Endodermal cell (in vitro differentiated cells): ENCODE results near the gene TNRC18. TPM values are rescaled to one million over a fixed set of nuclear protein-coding genes. Genes with fewer than 3 reads are reported as not detected.
"Not testable (repeated sequence)": the region's sequence is repeated elsewhere in the genome, so short reads cannot be mapped to it uniquely, and the experiment has no call there.

Experiments
- DNase-seq: peaks from one replicate; pipeline ENCODE4 v3.0.0-alpha.2; 2017
- H3K27ac ChIP-seq: 2 replicates; pipeline ENCODE4 v1.5.1; 2013; ENCODE audit warnings: mild to moderate bottlenecking, low read depth, low read length, moderate library complexity
- H3K27me3 ChIP-seq: 2 replicates; pipeline ENCODE4 v1.6.1; 2013; ENCODE audit warnings: mild to moderate bottlenecking, low read length, moderate library complexity; ENCODE audit not compliant: insufficient read depth, control insufficient read depth, poor library complexity, severe bottlenecking
- H3K36me3 ChIP-seq: 2 replicates; pipeline ENCODE4 v1.7.0; 2013; ENCODE audit warnings: mild to moderate bottlenecking, low read length, moderate library complexity; ENCODE audit not compliant: control insufficient read depth, insufficient read depth
- H3K4me1 ChIP-seq: one replicate; pipeline ENCODE4 v1.7.0; 2013; ENCODE audit warnings: low read length; ENCODE audit not compliant: control insufficient read depth, insufficient read depth
- H3K4me3 ChIP-seq: 2 replicates; pipeline ENCODE4 v1.5.1; 2013; ENCODE audit warnings: mild to moderate bottlenecking, low read length, moderate library complexity
- H3K9ac ChIP-seq: 2 replicates; pipeline ENCODE4 v1.6.1; 2013; ENCODE audit warnings: mild to moderate bottlenecking, low read length, moderate library complexity; ENCODE audit not compliant: poor library complexity, severe bottlenecking; ENCODE audit errors: extremely low read depth
- H3K9me3 ChIP-seq: 2 replicates; pipeline ENCODE4 v1.6.1; 2013; ENCODE audit warnings: mild to moderate bottlenecking, low read length, moderate library complexity; ENCODE audit not compliant: control insufficient read depth
- H3K27ac Mint-ChIP-seq: 2 replicates; pipeline ENCODE4 v1.8.0; 2020; ENCODE audit warnings: mixed read lengths
- H3K27me3 Mint-ChIP-seq: 2 replicates; pipeline ENCODE4 v1.8.0; 2021; ENCODE audit warnings: mild to moderate bottlenecking, mixed read lengths; ENCODE audit not compliant: insufficient read depth
- H3K36me3 Mint-ChIP-seq: 2 replicates; pipeline ENCODE4 v1.8.0; 2020; ENCODE audit warnings: low read depth, mixed read lengths
- H3K4me1 Mint-ChIP-seq: 2 replicates; pipeline ENCODE4 v1.8.0; 2020; ENCODE audit warnings: mixed read lengths
- H3K4me3 Mint-ChIP-seq: 2 replicates; pipeline ENCODE4 v1.8.0; 2020; ENCODE audit warnings: mild to moderate bottlenecking, moderate library complexity, mixed read lengths
- H3K9me3 Mint-ChIP-seq: 2 replicates; pipeline ENCODE4 v1.8.0; 2020; ENCODE audit warnings: mild to moderate bottlenecking, mixed read lengths
- CTCF ChIP-seq: fragments of 200-600 bp; sonication (generic); conservative IDR thresholded peaks from 2 replicates; pipeline ENCODE4 v1.5.0; 2021; ENCODE audit warnings: antibody characterized with exemption, mild to moderate bottlenecking
- whole genome bisulfite sequencing, 2 experiments: methylation state at CpG; one replicate each; pipeline versions ENCODE4 v1.1.5 to v1.1.7; 2013; ENCODE audit warnings: missing lambda C conversion rate in 2 of 2, mixed read lengths in 1 of 2; ENCODE audit not compliant: insufficient coverage in 1 of 2, insufficient read length in 1 of 2; 5-methylcytosine and 5-hydroxymethylcytosine counted together
- total RNA-seq, 2 donors: library from RNA; stranded (reverse); fragmentation: NEBNext Ultra II Directional in 1 of 2; extraction: Animal tissue kit (Norgen Biotek cat#: 25700) in 1 of 2; gene quantifications; 2 replicates in 1 of 2; 3 replicates in 1 of 2; pipeline ENCODE4 v1.2.1, GENCODE V29; 2021

Gene TNRC18
- total RNA-seq, 2 donors from 2014 or later = 103 to 136 TPM

- no peaks in the 10 kb centered on the region for H3K9me3 ChIP-seq
- H3K4me3 ChIP-seq = peak within 1 kb of the TSS; percentile 69
- H3K4me3 Mint-ChIP-seq = peak within 1 kb of the TSS; percentile 46
- H3K27ac ChIP-seq = no peak within 1 kb of the TSS
- H3K27ac Mint-ChIP-seq = no peak within 1 kb of the TSS
- H3K27me3 ChIP-seq = no peaks in the 10 kb centered on the region
- no peaks in the 10 kb centered on the region for H3K36me3 Mint-ChIP-seq
- no peaks in the 10 kb centered on the region for H3K4me1 Mint-ChIP-seq
- TF ChIP-seq CTCF = no peak
- H3K27me3 Mint-ChIP-seq = peaks cover 25% of the 10 kb centered on the region
- H3K4me1 ChIP-seq = no peaks in the 10 kb centered on the region
- no peak for DNase-seq
- peak within 1 kb of the TSS; percentile 11 for H3K9ac ChIP-seq
- no peaks in the 10 kb centered on the region for H3K9me3 Mint-ChIP-seq
- WGBS, 2 experiments = 0% methylated on average over 61 of the region's 69 CpGs; no CpG with 5 or more reads in 1 of the 2 experiments
- no peaks in the 10 kb centered on the region for H3K36me3 ChIP-seq
These were observed 140.9 kb downstream of the TNRC18 start, which contains the start of gene SLC29A4 for GRCh38 chr7:5282543-5283316. TSS of gene SLC29A4 (plus strand) at chr7:5282943. CDS start at chr7:5287817, 4,874 bp downstream.

DNA sequence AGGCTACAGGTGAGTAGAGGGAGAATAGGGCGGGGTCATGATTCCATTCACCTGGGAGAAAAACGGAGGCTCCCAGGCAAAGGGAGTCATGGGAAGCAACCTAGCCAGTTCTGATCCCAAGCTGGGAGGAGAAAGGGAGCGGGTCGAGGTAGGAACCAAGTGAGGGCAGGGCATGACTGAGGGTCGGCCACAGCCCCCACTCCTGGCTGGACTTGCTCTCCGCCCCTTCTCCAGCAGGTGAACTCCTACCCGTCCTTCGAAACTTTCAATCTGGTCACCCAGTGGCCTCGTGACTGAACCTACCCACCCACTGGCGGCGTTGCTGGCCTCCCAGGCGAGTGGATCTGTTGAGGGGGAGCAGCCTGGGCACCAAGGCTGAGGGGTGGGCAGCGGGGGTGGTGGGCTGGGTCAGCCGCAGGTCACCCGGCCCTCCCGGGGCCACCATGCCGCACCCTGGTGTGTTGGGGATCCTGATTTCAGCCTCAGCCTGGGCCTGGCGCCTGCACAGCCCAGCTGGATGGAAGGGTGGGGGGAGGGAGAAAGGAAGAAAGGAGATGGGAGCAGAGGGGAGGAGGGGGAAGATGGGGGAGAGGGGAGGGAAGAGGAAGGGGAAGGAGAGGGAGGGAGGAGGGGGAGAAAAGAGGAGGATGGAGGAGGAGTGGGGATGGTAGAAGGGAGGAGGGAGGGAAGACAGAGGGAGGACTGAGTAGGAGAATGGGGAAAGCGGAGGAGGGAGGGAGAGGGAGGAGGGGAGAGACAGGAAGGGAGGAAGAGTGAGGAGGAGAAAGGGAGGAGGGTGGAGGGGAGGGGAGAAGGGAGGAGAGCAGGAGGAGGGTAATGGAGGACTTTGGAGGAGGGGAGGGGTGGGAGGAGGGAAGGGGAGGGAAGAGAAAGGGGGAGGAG, 141.8 kb downstream of the TNRC18 start:
- not testable (repeated sequence) for DNase-seq, H3K4me3 ChIP-seq, H3K36me3 Mint-ChIP-seq, H3K27ac Mint-ChIP-seq, H3K9me3 Mint-ChIP-seq, H3K9me3 ChIP-seq, H3K36me3 ChIP-seq, H3K9ac ChIP-seq, H3K27ac ChIP-seq, H3K27me3 ChIP-seq, H3K4me1 Mint-ChIP-seq, H3K4me1 ChIP-seq
- peak overlapping the region; percentile 36 for H3K4me3 Mint-ChIP-seq
- WGBS, 2 experiments = 56 to 65% methylated on average over 5 to 19 of the region's 19 CpGs
- peaks cover 25% of the 10 kb centered on the region for H3K27me3 Mint-ChIP-seq

GRCh38 chr7:5279734-5280133, 143.9 kb downstream of the TNRC18 start:
- Histone ChIP-seq H3K9ac (no peak overlapping the region), H3K9me3 (no peaks in the 10 kb centered on the region), H3K36me3 (no peaks in the 10 kb centered on the region), H3K4me1 (no peaks in the 10 kb centered on the region), H3K27ac (no peak overlapping the region), H3K27me3 (no peaks in the 10 kb centered on the region), H3K4me3 (no peak overlapping the region)
- no peak for TF ChIP-seq CTCF
- 62 to 76% methylated on average over 3 to 4 of the region's 4 CpGs for WGBS, 2 experiments
- H3K4me3 Mint-ChIP-seq = no peak overlapping the region
- no peaks in the 10 kb centered on the region for H3K36me3 Mint-ChIP-seq
- no peaks in the 10 kb centered on the region for H3K4me1 Mint-ChIP-seq
- H3K27ac Mint-ChIP-seq = no peak overlapping the region
- no peaks in the 10 kb centered on the region for H3K9me3 Mint-ChIP-seq
- H3K27me3 Mint-ChIP-seq = peaks cover 27% of the 10 kb centered on the region
- no peak for DNase-seq
